ENCODE results near the gene GPR176. TPM values are rescaled to one million over a fixed set of nuclear protein-coding genes. Genes with fewer than 3 reads are reported as not detected.
A peak's percentile ranks its signal among the peaks of the same experiment; 100 is the strongest.
"Not testable (repeated sequence)": the region's sequence is repeated elsewhere in the genome, so short reads cannot be mapped to it uniquely, and the experiment has no call there.

The GPR176 gene
- total and polyA plus RNA-seq, 4 donors: 13.7 to 29.7 (median 28.2) TPM

- H3K36me3 ChIP-seq (ENCODE audit: control insufficient read depth, insufficient read depth, low read length): no peaks in the 10 kb centered on the region
- no peaks in the 10 kb centered on the region for H3K27me3 ChIP-seq (ENCODE audit: control insufficient read depth, insufficient read depth, low read length)
- DNase-seq (ENCODE audit: low read depth in 4 of 6, low spot score in 6 of 6): no peak
- no peak overlapping the region for H3K27ac ChIP-seq (ENCODE audit: low read depth, low read length)
- no peak overlapping the region for H3K4me3 ChIP-seq (ENCODE audit: low read depth, low read length)
- no peaks in the 10 kb centered on the region for H3K9me3 ChIP-seq (ENCODE audit: control insufficient read depth, insufficient read depth, low read length)
- H3K4me1 ChIP-seq (ENCODE audit: control insufficient read depth, insufficient read depth, low read length): no peaks in the 10 kb centered on the region
- no CpG with 5 or more reads among the region's 2 CpGs for WGBS (ENCODE audit: insufficient coverage)
These were observed 16.0 kb downstream of the GPR176 start for GRCh38 chr15:39904115-39904514.

GRCh38 chr15:39898317-39898716 is 21.7 kb downstream of the GPR176 start:
- H3K27me3 ChIP-seq (ENCODE audit: control insufficient read depth, insufficient read depth, low read length): no peaks in the 10 kb centered on the region
- H3K27ac ChIP-seq (ENCODE audit: low read depth, low read length): no peak overlapping the region
- H3K9me3 ChIP-seq (ENCODE audit: control insufficient read depth, insufficient read depth, low read length): no peaks in the 10 kb centered on the region
- WGBS (ENCODE audit: insufficient coverage): 44% methylated on average over 2 of the region's 3 CpGs
- DNase-seq (ENCODE audit: low read depth in 4 of 6, low spot score in 6 of 6): no peak
- H3K4me3 ChIP-seq (ENCODE audit: low read depth, low read length): no peak overlapping the region
- H3K4me1 ChIP-seq (ENCODE audit: control insufficient read depth, insufficient read depth, low read length): no peaks in the 10 kb centered on the region
- H3K36me3 ChIP-seq (ENCODE audit: control insufficient read depth, insufficient read depth, low read length): no peaks in the 10 kb centered on the region

GRCh38 chr15:39896846-39897245 is 23.2 kb downstream of the GPR176 start:
- Histone ChIP-seq H3K27me3 (ENCODE audit: control insufficient read depth, insufficient read depth, low read length) (no peaks in the 10 kb centered on the region), H3K4me1 (ENCODE audit: control insufficient read depth, insufficient read depth, low read length) (no peaks in the 10 kb centered on the region), H3K4me3 (ENCODE audit: low read depth, low read length) (no peak overlapping the region), H3K27ac (ENCODE audit: low read depth, low read length) (no peak overlapping the region), H3K9me3 (ENCODE audit: control insufficient read depth, insufficient read depth, low read length) (no peaks in the 10 kb centered on the region), H3K36me3 (ENCODE audit: control insufficient read depth, insufficient read depth, low read length) (no peaks in the 10 kb centered on the region)
- WGBS (ENCODE audit: insufficient coverage): no CpG with 5 or more reads among the region's 1 CpG
- DNase-seq (ENCODE audit: low read depth in 4 of 6, low spot score in 6 of 6): peak in 1 of 6 donors; percentile 76

- Histone ChIP-seq H3K27ac (ENCODE audit: low read depth, low read length) (no peak overlapping the region), H3K36me3 (ENCODE audit: control insufficient read depth, insufficient read depth, low read length) (no peaks in the 10 kb centered on the region), H3K9me3 (ENCODE audit: control insufficient read depth, insufficient read depth, low read length) (no peaks in the 10 kb centered on the region), H3K27me3 (ENCODE audit: control insufficient read depth, insufficient read depth, low read length) (no peaks in the 10 kb centered on the region), H3K4me1 (ENCODE audit: control insufficient read depth, insufficient read depth, low read length) (no peaks in the 10 kb centered on the region), H3K4me3 (ENCODE audit: low read depth, low read length) (no peak overlapping the region)
- WGBS (ENCODE audit: insufficient coverage): 100% methylated on average over 1 of the region's 1 CpG
- DNase-seq (ENCODE audit: low read depth in 4 of 6, low spot score in 6 of 6): no peak
These were observed 24.0 kb downstream of the GPR176 start for GRCh38 chr15:39896101-39896500.

GRCh38 chr15:39893051-39893450 is 27.0 kb downstream of the GPR176 start:
- not testable (repeated sequence) for H3K4me1 ChIP-seq (ENCODE audit: control insufficient read depth, insufficient read depth, low read length); DNase-seq (ENCODE audit: low read depth in 4 of 6, low spot score in 6 of 6); H3K36me3 ChIP-seq (ENCODE audit: control insufficient read depth, insufficient read depth, low read length); H3K27ac ChIP-seq (ENCODE audit: low read depth, low read length); H3K27me3 ChIP-seq (ENCODE audit: control insufficient read depth, insufficient read depth, low read length); H3K9me3 ChIP-seq (ENCODE audit: control insufficient read depth, insufficient read depth, low read length); H3K4me3 ChIP-seq (ENCODE audit: low read depth, low read length)
- WGBS (ENCODE audit: insufficient coverage): no CpG with 5 or more reads among the region's 4 CpGs

- WGBS (ENCODE audit: insufficient coverage): 89% methylated on average over 3 of the region's 5 CpGs
- Histone ChIP-seq H3K4me3 (ENCODE audit: low read depth, low read length) (no peak overlapping the region), H3K27me3 (ENCODE audit: control insufficient read depth, insufficient read depth, low read length) (no peaks in the 10 kb centered on the region), H3K9me3 (ENCODE audit: control insufficient read depth, insufficient read depth, low read length) (no peaks in the 10 kb centered on the region), H3K27ac (ENCODE audit: low read depth, low read length) (no peak overlapping the region), H3K36me3 (ENCODE audit: control insufficient read depth, insufficient read depth, low read length) (no peaks in the 10 kb centered on the region), H3K4me1 (ENCODE audit: control insufficient read depth, insufficient read depth, low read length) (no peaks in the 10 kb centered on the region)
- DNase-seq (ENCODE audit: low read depth in 4 of 6, low spot score in 6 of 6): no peak
These were observed 27.6 kb downstream of the GPR176 start for GRCh38 chr15:39892418-39892817.

- Histone ChIP-seq H3K36me3 (ENCODE audit: control insufficient read depth, insufficient read depth, low read length) (no peaks in the 10 kb centered on the region), H3K27me3 (ENCODE audit: control insufficient read depth, insufficient read depth, low read length) (no peaks in the 10 kb centered on the region), H3K4me1 (ENCODE audit: control insufficient read depth, insufficient read depth, low read length) (no peaks in the 10 kb centered on the region), H3K27ac (ENCODE audit: low read depth, low read length) (no peak overlapping the region), H3K4me3 (ENCODE audit: low read depth, low read length) (no peak overlapping the region), H3K9me3 (ENCODE audit: control insufficient read depth, insufficient read depth, low read length) (no peaks in the 10 kb centered on the region)
- no peak for DNase-seq (ENCODE audit: low read depth in 4 of 6, low spot score in 6 of 6)
These were observed 29.4 kb downstream of the GPR176 start for GRCh38 chr15:39890621-39891020.

- no CpG with 5 or more reads among the region's 3 CpGs for WGBS (ENCODE audit: insufficient coverage)
- Histone ChIP-seq H3K27me3 (ENCODE audit: control insufficient read depth, insufficient read depth, low read length) (no peaks in the 10 kb centered on the region), H3K36me3 (ENCODE audit: control insufficient read depth, insufficient read depth, low read length) (no peaks in the 10 kb centered on the region), H3K4me1 (ENCODE audit: control insufficient read depth, insufficient read depth, low read length) (no peaks in the 10 kb centered on the region), H3K9me3 (ENCODE audit: control insufficient read depth, insufficient read depth, low read length) (no peaks in the 10 kb centered on the region), H3K4me3 (ENCODE audit: low read depth, low read length) (no peak overlapping the region), H3K27ac (ENCODE audit: low read depth, low read length) (no peak overlapping the region)
- no peak for DNase-seq (ENCODE audit: low read depth in 4 of 6, low spot score in 6 of 6)
These were observed 30.5 kb downstream of the GPR176 start for GRCh38 chr15:39889601-39890000.

GRCh38 chr15:39888809-39889208 is 31.3 kb downstream of the GPR176 start:
- Histone ChIP-seq H3K4me1 (ENCODE audit: control insufficient read depth, insufficient read depth, low read length) (no peaks in the 10 kb centered on the region), H3K27me3 (ENCODE audit: control insufficient read depth, insufficient read depth, low read length) (no peaks in the 10 kb centered on the region), H3K36me3 (ENCODE audit: control insufficient read depth, insufficient read depth, low read length) (no peaks in the 10 kb centered on the region), H3K4me3 (ENCODE audit: low read depth, low read length) (no peak overlapping the region), H3K27ac (ENCODE audit: low read depth, low read length) (no peak overlapping the region), H3K9me3 (ENCODE audit: control insufficient read depth, insufficient read depth, low read length) (no peaks in the 10 kb centered on the region)
- no peak for DNase-seq (ENCODE audit: low read depth in 4 of 6, low spot score in 6 of 6)
- WGBS (ENCODE audit: insufficient coverage): no CpG with 5 or more reads among the region's 2 CpGs

- 100% methylated on average over 1 of the region's 1 CpG for WGBS (ENCODE audit: insufficient coverage)
- Histone ChIP-seq H3K4me1 (ENCODE audit: control insufficient read depth, insufficient read depth, low read length) (no peaks in the 10 kb centered on the region), H3K4me3 (ENCODE audit: low read depth, low read length) (no peak overlapping the region), H3K27me3 (ENCODE audit: control insufficient read depth, insufficient read depth, low read length) (no peaks in the 10 kb centered on the region), H3K9me3 (ENCODE audit: control insufficient read depth, insufficient read depth, low read length) (no peaks in the 10 kb centered on the region), H3K36me3 (ENCODE audit: control insufficient read depth, insufficient read depth, low read length) (no peaks in the 10 kb centered on the region), H3K27ac (ENCODE audit: low read depth, low read length) (no peak overlapping the region)
- no peak for DNase-seq (ENCODE audit: low read depth in 4 of 6, low spot score in 6 of 6)
These were observed 31.8 kb downstream of the GPR176 start for GRCh38 chr15:39888243-39888642.

Measured in spinal cord (tissue), 10 donors.